Stomach (tissue), 9 donors: ENCODE measurements around the gene METTL24. TPM values are rescaled to one million over a fixed set of nuclear protein-coding genes. Genes with fewer than 3 reads are reported as not detected.
"Not testable (repeated sequence)": the region's sequence is repeated elsewhere in the genome, so short reads cannot be mapped to it uniquely, and the experiment has no call there.

Source experiments
- DNase-seq, 2 donors: peaks; one replicate each; pipeline versions ENCODE4 v3.0.0 to v3.0.0-alpha.2; 2013 to 2019
- H3K27ac ChIP-seq, 5 donors: fragments of 200-600 bp in 4 of 5; sonication (generic) in 4 of 5; one replicate each; pipeline ENCODE4 v1.5.1; 2013 to 2019; ENCODE audit warnings: mild to moderate bottlenecking in 1 of 5, moderate library complexity in 1 of 5
- H3K27me3 ChIP-seq, 3 donors: fragments of 200-600 bp; sonication (generic); one replicate each; pipeline ENCODE4 v1.5.1; 2017 to 2019; ENCODE audit warnings: mixed run types in 1 of 3
- H3K36me3 ChIP-seq, 4 donors: fragments of 200-600 bp; sonication (generic); 1 replicate in 3 of 4; 2 replicates in 1 of 4; pipeline ENCODE4 v1.5.1; 2016 to 2019
- H3K4me1 ChIP-seq, 4 donors: fragments of 200-600 bp; sonication (generic); one replicate each; pipeline ENCODE4 v1.5.1; 2016 to 2019
- H3K4me3 ChIP-seq, 4 donors: fragments of 200-600 bp; sonication (generic) in 3 of 4; one replicate each; pipeline ENCODE4 v1.5.1; 2016 to 2019; ENCODE audit warnings: mild to moderate bottlenecking in 1 of 4
- H3K9me3 ChIP-seq, 4 donors: fragments of 200-600 bp; sonication (generic); one replicate each; pipeline ENCODE4 v1.5.1; 2016 to 2019
- EP300 ChIP-seq: sonication (generic); formaldehyde crosslinking; IDR thresholded peaks from one replicate; pipeline ENCODE4 v1.6.1; 2017; ENCODE audit warnings: antibody characterized with exemption
- POLR2A ChIP-seq, 4 donors: fragments of 450-650 bp; IDR thresholded peaks; one replicate each; pipeline ENCODE4 v1.6.1; 2016; ENCODE audit warnings: antibody characterized with exemption in 4 of 4, control low read depth in 2 of 4, mild to moderate bottlenecking in 1 of 4, moderate library complexity in 1 of 4
- POLR2AphosphoS5 ChIP-seq, 3 donors: sonication (generic); formaldehyde crosslinking; IDR thresholded peaks; one replicate each; pipeline ENCODE4 v1.6.1; 2016; ENCODE audit warnings: antibody characterized with exemption in 3 of 3
- WGBS, 5 donors: extraction: QIAGEN DNeasy Blood & Tissue Kit in 3 of 5; methylation state at CpG; one replicate each; pipeline versions ENCODE4 v1.1.5 to v1.1.7; 2013 to 2018; 5-methylcytosine and 5-hydroxymethylcytosine counted together
- intact Hi-C: fragments of 100-400 bp; cut with DNase I; formaldehyde crosslinking; loops from one replicate; pipeline ENCODE4 v1.15.1; 2023; ENCODE audit warnings: low total_unique reads
- polyA plus RNA-seq, 3 donors: library from polyadenylated mRNA; stranded (reverse); fragments of 200-250 nt; gene quantifications; one replicate each; pipeline ENCODE4 v1.2.3, GENCODE V29; 2013
- total RNA-seq, 5 donors: library from RNA; depleted of rRNA; stranded (reverse); fragments of >200 nt; gene quantifications; one replicate each; pipeline versions ENCODE4 v1.1.0 to v1.2.3, GENCODE V29; 2014 to 2016
- TF ChIP-seq, protein P1 (sequence below), 7 experiments: fragments of 450-650 bp in 4 of 7; fragments of 200-600 bp in 3 of 7; sonication (generic) in 3 of 7; IDR thresholded peaks; one replicate each; pipeline ENCODE4 v1.5.1; 2016 to 2019; ENCODE audit warnings: antibody characterized with exemption in 7 of 7, control low read depth in 2 of 7, mild to moderate bottlenecking in 1 of 7
- donor health status: healthy with polysubstance abuse.
- donor health status: Bipolar disorder and iron deficiency.
- donor health status: healthy.

Gene METTL24
- total and polyA plus RNA-seq, 8 donors: 0.55 to 25.8 (median 2.8) TPM; not detected in 1

DNA sequence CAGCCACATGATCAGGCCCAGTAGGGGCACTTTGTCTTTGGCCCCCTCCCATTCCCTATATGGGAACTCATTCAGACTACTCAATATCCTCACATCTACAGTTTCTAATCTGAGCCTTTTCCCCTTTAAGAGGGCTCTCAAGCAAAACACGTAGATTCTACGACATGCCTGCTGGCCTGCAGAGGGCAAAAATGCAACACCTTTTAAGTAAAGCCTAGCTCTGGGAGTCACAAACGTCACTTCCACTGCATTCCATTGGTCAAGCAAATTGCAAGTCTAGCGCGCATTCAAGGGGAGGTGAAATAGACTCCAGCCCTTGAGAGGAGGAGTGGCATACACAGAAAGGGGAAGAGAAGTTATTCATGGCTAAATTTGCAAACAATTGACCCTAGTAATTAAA lies 107.3 kb downstream of the METTL24 start:
- H3K27me3 ChIP-seq: no peaks in the 10 kb centered on the region
- intact Hi-C loops: no loop called here
- H3K4me1 ChIP-seq: no peaks in the 10 kb centered on the region
- 52 to 74% (median 66%) methylated on average over 5 of the region's 5 CpGs for WGBS, 5 donors
- DNase-seq: no peak
- H3K4me3 ChIP-seq: no peak overlapping the region
- H3K27ac ChIP-seq: no peak overlapping the region
- no peaks in the 10 kb centered on the region for H3K9me3 ChIP-seq
- TF ChIP-seq POLR2AphosphoS5 (IDR thresholded peaks at IDR 0.05) (no peak), EP300 (no peak), POLR2A (IDR thresholded peaks at IDR 0.05) (no peak)
- TF ChIP-seq, protein P1, sequence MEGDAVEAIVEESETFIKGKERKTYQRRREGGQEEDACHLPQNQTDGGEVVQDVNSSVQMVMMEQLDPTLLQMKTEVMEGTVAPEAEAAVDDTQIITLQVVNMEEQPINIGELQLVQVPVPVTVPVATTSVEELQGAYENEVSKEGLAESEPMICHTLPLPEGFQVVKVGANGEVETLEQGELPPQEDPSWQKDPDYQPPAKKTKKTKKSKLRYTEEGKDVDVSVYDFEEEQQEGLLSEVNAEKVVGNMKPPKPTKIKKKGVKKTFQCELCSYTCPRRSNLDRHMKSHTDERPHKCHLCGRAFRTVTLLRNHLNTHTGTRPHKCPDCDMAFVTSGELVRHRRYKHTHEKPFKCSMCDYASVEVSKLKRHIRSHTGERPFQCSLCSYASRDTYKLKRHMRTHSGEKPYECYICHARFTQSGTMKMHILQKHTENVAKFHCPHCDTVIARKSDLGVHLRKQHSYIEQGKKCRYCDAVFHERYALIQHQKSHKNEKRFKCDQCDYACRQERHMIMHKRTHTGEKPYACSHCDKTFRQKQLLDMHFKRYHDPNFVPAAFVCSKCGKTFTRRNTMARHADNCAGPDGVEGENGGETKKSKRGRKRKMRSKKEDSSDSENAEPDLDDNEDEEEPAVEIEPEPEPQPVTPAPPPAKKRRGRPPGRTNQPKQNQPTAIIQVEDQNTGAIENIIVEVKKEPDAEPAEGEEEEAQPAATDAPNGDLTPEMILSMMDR (IDR thresholded peaks at IDR 0.05): no peak
- peaks cover 0 to 8% (median 0%) of the 10 kb centered on the region in 4 donors for H3K36me3 ChIP-seq

DNA sequence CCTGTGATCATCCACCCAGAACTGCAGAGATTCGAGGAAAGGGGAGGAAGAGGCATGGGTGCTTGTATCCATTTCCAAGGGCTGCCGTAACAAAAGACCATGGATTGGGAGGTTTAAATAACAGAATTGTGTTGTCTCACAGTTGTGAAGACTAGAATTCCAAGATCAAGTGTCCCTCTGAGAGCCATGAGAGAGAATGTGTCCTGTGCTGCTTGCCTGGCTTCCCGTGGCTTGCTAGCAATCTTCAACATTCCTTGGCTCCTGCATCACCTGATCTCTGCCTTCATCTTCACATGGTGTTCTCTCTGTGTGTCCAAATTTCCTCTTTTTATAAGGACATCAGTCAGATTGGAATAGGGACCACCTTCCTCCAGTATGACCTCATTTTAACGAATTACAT lies 108.1 kb downstream of the METTL24 start:
- intact Hi-C loops: no loop called here
- WGBS, 5 donors: 74 to 92% (median 86%) methylated on average over 4 of the region's 4 CpGs

DNA sequence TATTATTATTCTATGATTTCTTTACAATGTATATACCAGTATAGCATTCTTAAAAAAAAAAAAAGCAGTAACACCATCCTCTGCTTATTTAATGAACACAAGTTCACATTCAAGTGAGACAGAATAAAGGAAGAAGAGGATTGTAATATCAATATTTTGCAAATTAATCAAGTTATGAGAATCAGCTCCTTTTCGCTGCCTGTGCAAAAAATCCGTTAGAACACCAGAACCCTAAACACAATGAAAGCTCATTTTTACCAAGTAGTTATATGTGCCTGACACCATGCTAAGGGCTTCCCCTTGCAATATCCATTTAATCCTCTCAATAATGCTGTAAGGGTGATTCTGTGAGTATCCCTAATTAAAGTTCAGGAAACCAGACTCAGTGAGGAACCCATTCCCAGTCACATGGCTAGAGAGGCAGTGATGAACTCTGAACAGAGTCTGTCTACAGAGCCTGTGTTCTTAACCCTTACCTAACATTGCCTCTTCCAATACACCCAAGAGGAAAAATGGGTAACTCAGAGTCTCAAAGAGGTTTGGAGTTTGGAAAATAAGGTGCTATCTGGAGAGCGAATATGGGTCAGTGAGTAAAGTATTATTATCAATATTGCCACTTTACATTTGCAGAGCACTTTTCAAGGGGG lies 111.1 kb downstream of the METTL24 start:
- no peaks in the 10 kb centered on the region for H3K4me1 ChIP-seq
- no peak for TF ChIP-seq POLR2A (IDR thresholded peaks at IDR 0.05)
- no peak for TF ChIP-seq EP300
- TF ChIP-seq, protein P1 (IDR thresholded peaks at IDR 0.05): no peak
- no peak for TF ChIP-seq POLR2AphosphoS5 (IDR thresholded peaks at IDR 0.05)
- no peak overlapping the region for H3K4me3 ChIP-seq
- WGBS, 5 donors: 91 to 97% (median 95%) methylated on average over 3 of the region's 3 CpGs
- no peak overlapping the region for H3K27ac ChIP-seq
- H3K36me3 ChIP-seq: peaks cover 0 to 25% (median 5%) of the 10 kb centered on the region in 4 donors
- DNase-seq: no peak
- H3K27me3 ChIP-seq: no peaks in the 10 kb centered on the region
- intact Hi-C loops: no loop called here
- no peaks in the 10 kb centered on the region for H3K9me3 ChIP-seq

More for the DNA sequence above, 108.1 kb downstream of the METTL24 start:
- Histone ChIP-seq H3K4me3 (no peak overlapping the region), H3K4me1 (no peaks in the 10 kb centered on the region), H3K36me3 (peaks cover 0 to 15% (median 3%) of the 10 kb centered on the region in 4 donors), H3K9me3 (no peaks in the 10 kb centered on the region), H3K27me3 (no peaks in the 10 kb centered on the region), H3K27ac (no peak overlapping the region)
- no peak for DNase-seq
- TF ChIP-seq EP300 (no peak), POLR2AphosphoS5 (IDR thresholded peaks at IDR 0.05) (no peak), POLR2A (IDR thresholded peaks at IDR 0.05) (no peak)
- TF ChIP-seq, protein P1 (IDR thresholded peaks at IDR 0.05): no peak

DNA sequence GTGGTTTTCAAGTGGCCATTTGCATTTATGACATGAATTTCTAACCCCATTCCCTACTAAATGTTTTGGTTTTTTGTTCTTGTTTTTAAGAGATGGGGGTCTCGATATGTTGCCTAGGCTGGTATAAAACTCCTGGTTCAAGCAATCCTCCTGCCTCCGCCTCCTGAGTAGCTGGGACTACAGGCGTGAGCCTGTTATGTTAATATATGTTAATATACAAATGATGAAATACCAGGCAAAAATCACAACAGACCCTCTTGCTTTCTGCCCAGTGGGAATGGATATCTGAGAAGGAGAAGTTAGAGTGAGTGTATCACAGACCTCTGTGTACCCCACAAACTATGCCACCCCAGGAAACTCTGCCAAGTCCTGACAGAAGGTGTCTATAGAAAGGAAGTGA lies 111.8 kb downstream of the METTL24 start:
- intact Hi-C loops: no loop called here
- no peak for DNase-seq
- Histone ChIP-seq H3K36me3 (peaks cover 0 to 19% (median 5%) of the 10 kb centered on the region in 4 donors), H3K4me3 (no peak overlapping the region), H3K27me3 (no peaks in the 10 kb centered on the region), H3K9me3 (no peaks in the 10 kb centered on the region), H3K27ac (no peak overlapping the region), H3K4me1 (no peaks in the 10 kb centered on the region)
- 91 to 95% (median 95%) methylated on average over 3 of the region's 3 CpGs for WGBS, 5 donors
- TF ChIP-seq, protein P1 (IDR thresholded peaks at IDR 0.05): no peak
- TF ChIP-seq POLR2AphosphoS5 (IDR thresholded peaks at IDR 0.05) (no peak), EP300 (no peak), POLR2A (IDR thresholded peaks at IDR 0.05) (no peak)

DNA sequence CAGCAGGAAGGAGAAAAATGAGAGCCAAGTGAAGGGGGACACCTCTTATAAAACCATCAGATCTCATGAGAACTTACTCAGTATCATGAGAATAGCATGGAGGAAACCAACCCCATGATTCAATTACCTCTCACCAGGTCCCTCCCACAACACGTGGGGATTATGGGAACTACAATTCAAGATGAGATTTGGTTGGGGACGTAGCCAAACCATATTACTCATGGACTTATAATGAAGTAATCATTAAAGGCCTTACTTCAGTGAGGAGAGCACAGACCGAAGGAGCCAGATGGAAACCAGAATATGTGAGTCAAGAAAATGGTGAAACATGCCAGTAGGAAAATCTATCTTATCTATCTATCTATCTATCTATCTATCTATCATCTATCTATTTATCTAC lies 113.5 kb downstream of the METTL24 start:
- H3K27me3 ChIP-seq, H3K4me1 ChIP-seq, H3K4me3 ChIP-seq, DNase-seq, H3K27ac ChIP-seq, H3K9me3 ChIP-seq, intact Hi-C loops: not testable (repeated sequence)
- H3K36me3 ChIP-seq: peaks cover 0 to 19% (median 5%) of the 10 kb centered on the region in 4 donors
- WGBS, 5 donors: 83 to 95% (median 88%) methylated on average over 3 of the region's 3 CpGs
